Central memory CD8-positive, alpha-beta T cell (primary cell): ENCODE results near the gene GINS3.
A peak's percentile ranks its signal among the peaks of the same experiment; 100 is the strongest.

Experiments
- ATAC-seq: fragments of 150-1000 bp; cut with Tn5 transposase; replicated peaks from 2 replicates; pipeline ENCODE4 v1.10.0; 2022; ENCODE audit warnings: mild to moderate bottlenecking, moderate FRiP score, moderate number of reproducible peaks; ENCODE audit not compliant: poor library complexity, severe bottlenecking; ENCODE audit errors: extremely low read depth
- DNase-seq, 2 donors: peaks; one replicate each; pipeline ENCODE4 v3.0.0; 2021; ENCODE audit warnings: low spot score in 2 of 2
- H3K27ac Mint-ChIP-seq: one replicate; pipeline ENCODE4 v1.8.0; 2022; ENCODE audit warnings: low read depth, mild to moderate bottlenecking, moderate library complexity, mixed read lengths
- H3K27me3 Mint-ChIP-seq: one replicate; pipeline ENCODE4 v1.8.0; 2022; ENCODE audit warnings: mixed read lengths
- H3K36me3 Mint-ChIP-seq: one replicate; pipeline ENCODE4 v1.8.0; 2022; ENCODE audit warnings: mild to moderate bottlenecking, moderate library complexity, mixed read lengths; ENCODE audit not compliant: insufficient read depth
- H3K4me1 Mint-ChIP-seq: one replicate; pipeline ENCODE4 v1.8.0; 2022; ENCODE audit warnings: mixed read lengths
- H3K4me3 Mint-ChIP-seq: one replicate; pipeline ENCODE4 v1.8.0; 2022; ENCODE audit warnings: mild to moderate bottlenecking, moderate library complexity, mixed read lengths
- H3K9me3 Mint-ChIP-seq: one replicate; pipeline ENCODE4 v1.8.0; 2022; ENCODE audit warnings: mixed read lengths

The GINS3 gene

GRCh38 chr16:58419241-58419990 lies 27.1 kb downstream of the GINS3 start:
- H3K9me3 Mint-ChIP-seq = no peaks in the 10 kb centered on the region
- ATAC-seq (no peak), DNase-seq (no peak)
- H3K27ac Mint-ChIP-seq = no peak overlapping the region
- no peaks in the 10 kb centered on the region for H3K36me3 Mint-ChIP-seq
- H3K4me1 Mint-ChIP-seq = no peaks in the 10 kb centered on the region
- no peak overlapping the region for H3K4me3 Mint-ChIP-seq
- H3K27me3 Mint-ChIP-seq = peaks cover 61% of the 10 kb centered on the region

DNA sequence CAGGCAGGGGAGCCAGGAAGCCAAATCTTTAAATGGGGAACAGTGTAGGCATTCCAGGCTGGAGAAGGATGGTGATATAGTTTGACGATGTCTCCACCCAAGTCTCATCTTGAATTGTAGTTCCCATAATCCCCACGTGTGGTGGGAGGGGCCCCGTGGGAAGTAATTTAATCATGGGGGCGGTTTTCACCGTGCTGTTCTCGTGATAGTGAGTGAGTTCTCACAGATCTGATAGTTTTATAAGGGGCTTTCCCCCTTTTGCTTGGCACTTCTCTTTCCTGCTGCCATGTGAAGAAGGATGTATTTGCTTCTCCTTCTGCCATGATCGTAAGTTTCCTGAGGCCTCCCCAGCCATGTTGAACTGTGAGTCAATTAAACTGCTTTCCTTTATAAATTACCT lies 28.8 kb downstream of the GINS3 start:
- no peak for DNase-seq
- peaks cover 9% of the 10 kb centered on the region for H3K4me1 Mint-ChIP-seq
- ATAC-seq = no peak
- H3K36me3 Mint-ChIP-seq = no peaks in the 10 kb centered on the region
- no peaks in the 10 kb centered on the region for H3K9me3 Mint-ChIP-seq
- H3K4me3 Mint-ChIP-seq = no peak overlapping the region
- no peak overlapping the region for H3K27ac Mint-ChIP-seq
- H3K27me3 Mint-ChIP-seq = peaks cover 61% of the 10 kb centered on the region

GRCh38 chr16:58421529-58421928 lies 29.3 kb downstream of the GINS3 start:
- Mint-ChIP-seq H3K9me3 (no peaks in the 10 kb centered on the region), H3K27ac (no peak overlapping the region), H3K4me1 (peaks cover 13% of the 10 kb centered on the region), H3K4me3 (no peak overlapping the region), H3K27me3 (peaks cover 61% of the 10 kb centered on the region), H3K36me3 (no peaks in the 10 kb centered on the region)
- no peak for ATAC-seq
- no peak for DNase-seq

DNA sequence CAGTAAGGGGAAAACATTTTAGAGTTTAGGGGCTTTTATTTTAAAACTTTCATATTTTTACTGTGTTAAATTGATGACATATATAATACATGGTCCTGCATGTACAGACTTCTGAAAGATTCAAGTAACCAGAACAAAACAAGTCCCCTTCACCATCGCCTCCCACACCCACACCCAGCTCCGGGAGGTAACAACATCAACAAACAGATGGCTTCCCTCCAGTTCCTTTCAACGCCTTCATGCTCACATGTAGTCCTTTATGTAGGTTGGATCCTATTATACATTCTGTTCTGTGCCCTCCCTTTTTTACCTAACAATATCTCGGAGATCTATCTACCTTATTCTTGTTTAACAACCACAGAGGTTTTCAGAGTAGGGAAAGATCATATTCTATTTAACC lies 30.5 kb downstream of the GINS3 start:
- Mint-ChIP-seq H3K9me3 (no peaks in the 10 kb centered on the region), H3K4me3 (no peak overlapping the region), H3K27me3 (peaks cover 51% of the 10 kb centered on the region), H3K27ac (no peak overlapping the region), H3K4me1 (peaks cover 21% of the 10 kb centered on the region), H3K36me3 (no peaks in the 10 kb centered on the region)
- ATAC-seq = no peak
- DNase-seq = no peak

GRCh38 chr16:58425245-58425644 lies 33.0 kb downstream of the GINS3 start:
- Mint-ChIP-seq H3K27me3 (peaks cover 28% of the 10 kb centered on the region), H3K9me3 (no peaks in the 10 kb centered on the region), H3K36me3 (no peaks in the 10 kb centered on the region), H3K4me3 (no peak overlapping the region), H3K4me1 (peaks cover 21% of the 10 kb centered on the region), H3K27ac (no peak overlapping the region)
- ATAC-seq (no peak), DNase-seq (no peak)

- H3K27ac Mint-ChIP-seq = no peak overlapping the region
- no peak overlapping the region for H3K4me3 Mint-ChIP-seq
- peaks cover 21% of the 10 kb centered on the region for H3K4me1 Mint-ChIP-seq
- H3K36me3 Mint-ChIP-seq = no peaks in the 10 kb centered on the region
- no peaks in the 10 kb centered on the region for H3K9me3 Mint-ChIP-seq
- ATAC-seq (peak; percentile 56), DNase-seq (no peak)
- H3K27me3 Mint-ChIP-seq = peaks cover 22% of the 10 kb centered on the region
These were observed 33.7 kb downstream of the GINS3 start for GRCh38 chr16:58425756-58426494.

DNA sequence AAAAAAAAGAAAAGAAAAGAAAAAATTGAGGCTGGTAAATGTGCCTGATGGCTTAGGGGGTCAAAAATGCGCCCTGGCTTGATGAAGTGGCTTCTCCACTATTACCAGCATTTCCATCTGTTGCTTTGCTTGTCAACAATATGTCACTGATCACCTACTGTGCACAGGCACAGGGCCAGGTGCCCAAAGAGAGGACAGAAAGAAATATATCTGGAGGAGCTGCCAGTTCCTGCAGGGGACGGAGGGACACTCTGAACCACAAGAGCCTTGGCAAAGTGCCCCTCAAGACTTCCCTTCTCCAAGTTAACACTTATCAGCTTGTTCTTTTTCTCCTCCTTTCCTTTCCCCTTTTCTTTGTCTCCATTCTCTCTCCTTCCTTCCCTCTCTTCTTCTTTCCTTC lies 34.7 kb downstream of the GINS3 start:
- Mint-ChIP-seq H3K4me3 (no peak overlapping the region), H3K27ac (peak overlapping the region; percentile 8), H3K4me1 (peaks cover 21% of the 10 kb centered on the region), H3K27me3 (peaks cover 18% of the 10 kb centered on the region), H3K9me3 (no peaks in the 10 kb centered on the region), H3K36me3 (no peaks in the 10 kb centered on the region)
- DNase-seq = no peak
- ATAC-seq = no peak

DNA sequence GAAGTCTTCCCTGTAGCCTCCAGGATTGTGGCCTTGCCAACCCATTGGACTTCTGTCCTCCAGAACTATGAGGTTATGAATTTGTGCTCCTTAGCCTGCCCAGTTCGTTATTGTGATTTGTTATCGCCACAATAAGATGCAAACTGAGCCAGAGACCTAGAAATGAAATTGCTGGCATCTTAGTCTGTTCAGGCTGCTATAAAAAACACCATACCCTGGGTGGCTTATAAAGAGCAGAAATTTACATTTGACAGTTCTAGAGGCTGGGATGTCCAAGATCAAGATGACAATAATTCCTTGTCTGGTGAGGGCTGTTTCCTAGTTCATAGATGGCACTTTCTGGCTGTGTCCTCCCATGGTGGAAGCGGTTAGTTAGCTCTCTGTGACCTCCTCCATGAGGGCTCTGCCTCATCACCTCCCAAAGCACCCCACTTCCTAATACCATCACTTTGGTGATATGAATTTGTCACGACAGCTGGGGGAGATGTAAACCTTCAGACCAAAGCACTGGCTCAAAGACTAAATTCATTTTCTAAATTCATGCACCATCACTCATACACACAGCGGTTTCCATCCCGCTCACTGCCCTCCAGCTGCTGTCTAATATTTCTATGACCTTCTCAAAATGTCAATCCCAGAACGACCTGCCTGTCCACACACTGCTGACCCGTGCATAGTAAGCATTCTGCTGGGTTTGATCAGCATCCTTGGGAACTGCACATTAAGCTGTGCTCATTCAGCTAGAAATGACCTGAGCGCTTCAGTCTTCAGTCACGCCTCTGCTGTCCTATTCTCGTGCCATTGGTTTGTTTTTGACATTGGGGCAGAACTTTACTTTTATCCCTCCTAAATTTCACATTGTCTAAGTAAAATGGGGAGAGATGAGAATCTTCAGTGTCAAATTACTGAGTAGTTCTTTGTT lies 36.6 kb downstream of the GINS3 start:
- H3K4me3 Mint-ChIP-seq = no peak overlapping the region
- ATAC-seq (no peak), DNase-seq (no peak)
- peaks cover 21% of the 10 kb centered on the region for H3K4me1 Mint-ChIP-seq
- no peaks in the 10 kb centered on the region for H3K36me3 Mint-ChIP-seq
- H3K27ac Mint-ChIP-seq = no peak overlapping the region
- peaks cover 13% of the 10 kb centered on the region for H3K27me3 Mint-ChIP-seq
- H3K9me3 Mint-ChIP-seq = no peaks in the 10 kb centered on the region

GRCh38 chr16:58430718-58431117 lies 38.4 kb downstream of the GINS3 start:
- Mint-ChIP-seq H3K4me1 (peaks cover 16% of the 10 kb centered on the region), H3K4me3 (no peak overlapping the region), H3K27ac (no peak overlapping the region), H3K27me3 (peaks cover 13% of the 10 kb centered on the region), H3K9me3 (no peaks in the 10 kb centered on the region), H3K36me3 (no peaks in the 10 kb centered on the region)
- DNase-seq (no peak), ATAC-seq (no peak)

GRCh38 chr16:58433569-58433951 lies 41.3 kb downstream of the GINS3 start:
- peaks cover 30% of the 10 kb centered on the region for H3K27me3 Mint-ChIP-seq

DNA sequence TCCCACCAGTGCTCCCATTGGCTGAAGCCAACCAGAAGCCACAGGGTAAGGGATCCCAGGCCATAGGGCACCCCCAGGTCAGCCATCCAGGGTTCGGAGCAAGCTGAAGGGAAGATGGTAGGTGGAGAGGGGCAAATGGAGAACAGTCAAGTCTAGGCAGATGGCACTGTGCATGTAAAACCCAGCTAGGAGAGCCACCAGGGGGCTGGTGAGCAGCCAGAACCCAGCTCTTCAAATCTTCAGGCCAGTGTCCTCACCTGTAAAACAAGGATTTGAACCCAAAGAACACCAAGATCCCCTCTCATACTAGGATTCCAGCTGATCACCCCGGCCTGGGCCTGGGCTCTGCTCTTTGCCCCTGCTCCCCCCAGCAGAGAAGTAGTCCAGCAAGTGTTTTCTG lies 43.5 kb downstream of the GINS3 start:
- H3K27ac Mint-ChIP-seq = no peak overlapping the region
- no peaks in the 10 kb centered on the region for H3K36me3 Mint-ChIP-seq
- ATAC-seq (no peak), DNase-seq (no peak)
- peaks cover 31% of the 10 kb centered on the region for H3K27me3 Mint-ChIP-seq
- H3K4me3 Mint-ChIP-seq = no peak overlapping the region
- no peaks in the 10 kb centered on the region for H3K4me1 Mint-ChIP-seq
- peaks cover 6% of the 10 kb centered on the region for H3K9me3 Mint-ChIP-seq

More at GRCh38 chr16:58433569-58433951, 41.3 kb downstream of the GINS3 start:
- H3K4me3 Mint-ChIP-seq = no peak overlapping the region
- no peak overlapping the region for H3K27ac Mint-ChIP-seq
- no peak for ATAC-seq
- no peaks in the 10 kb centered on the region for H3K36me3 Mint-ChIP-seq
- no peaks in the 10 kb centered on the region for H3K4me1 Mint-ChIP-seq
- H3K9me3 Mint-ChIP-seq = peaks cover 6% of the 10 kb centered on the region
- DNase-seq = no peak

DNA sequence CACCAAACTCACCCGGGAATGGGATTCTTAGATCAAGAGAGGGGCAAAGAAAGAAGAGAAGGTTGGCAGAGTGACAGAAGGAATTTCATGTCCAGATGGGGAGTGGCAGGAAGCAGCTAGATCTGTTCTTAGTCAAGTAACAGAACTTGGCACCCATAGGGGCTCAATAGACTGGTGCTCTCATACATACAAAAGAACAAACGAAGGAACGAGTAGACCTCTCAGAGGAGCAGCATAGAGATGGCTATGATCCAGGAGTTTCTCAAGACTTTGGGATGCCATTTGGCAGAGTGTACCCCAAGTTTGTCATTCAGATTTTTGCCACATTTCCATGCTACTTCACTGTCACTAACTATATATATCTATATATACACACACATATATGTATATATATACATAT lies 47.9 kb downstream of the GINS3 start:
- Mint-ChIP-seq H3K27me3 (peaks cover 44% of the 10 kb centered on the region), H3K27ac (no peak overlapping the region), H3K4me1 (no peaks in the 10 kb centered on the region), H3K36me3 (no peaks in the 10 kb centered on the region), H3K9me3 (peaks cover 6% of the 10 kb centered on the region), H3K4me3 (no peak overlapping the region)
- DNase-seq = no peak
- no peak for ATAC-seq
